PC-9 (cell line): Measurements from ENCODE around the gene CILP.

ENCODE experiments used
- CTCF ChIP-seq: fragments of 200-600 bp; sonication (generic); conservative IDR thresholded peaks from 2 replicates; pipeline ENCODE4 v1.6.1; 2017; ENCODE audit warnings: mixed run types, antibody characterized with exemption, mild to moderate bottlenecking, moderate library complexity
- EZH2 ChIP-seq: fragments of 200-600 bp; sonication (generic); IDR thresholded peaks from 2 replicates; pipeline ENCODE4 v1.8.0; 2017; ENCODE audit warnings: antibody characterized with exemption, low read depth

DNA sequence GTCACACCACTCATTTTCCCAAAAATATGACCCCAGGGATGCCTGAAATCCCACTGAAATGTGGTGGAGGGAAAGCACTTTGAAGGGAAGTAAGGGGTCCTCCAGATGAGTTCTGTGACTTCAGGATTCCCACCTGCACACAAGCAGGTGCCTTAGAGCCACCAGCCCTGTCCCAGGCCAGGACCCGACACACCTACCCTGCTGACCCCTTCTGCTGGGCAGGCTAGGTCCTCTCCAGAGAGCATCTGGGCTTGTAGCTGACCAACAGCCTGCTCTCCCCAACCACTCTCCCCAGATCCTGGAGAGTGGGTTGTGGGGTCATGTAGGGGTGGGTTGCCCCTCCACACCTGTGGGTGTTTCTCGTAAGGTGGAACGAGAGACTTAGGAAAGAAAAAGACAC, 14.9 kb upstream of the CILP start:
- TF ChIP-seq CTCF, result no peak
- TF ChIP-seq EZH2, result no peak
